Cardiac fibroblast (primary cell): ENCODE measurements around the gene WNK1.

Source experiments
- DNase-seq, 2 donors: peaks; one replicate each; pipeline versions ENCODE4 v3.0.0 to v3.0.0-alpha.2; 2010; ENCODE audit warnings: low read depth in 2 of 2
- H3K4me3 ChIP-seq, 2 donors: replicated peaks in 1 of 2; 1 replicate in 1 of 2; 2 replicates in 1 of 2; pipeline ENCODE4 v1.5.1; 2011; ENCODE audit warnings: low read depth in 2 of 2, low read length in 2 of 2, mild to moderate bottlenecking in 2 of 2, moderate library complexity in 1 of 2
- CTCF ChIP-seq: IDR thresholded peaks from one replicate; pipeline ENCODE4 v1.5.1; 2011; ENCODE audit warnings: low read depth, mild to moderate bottlenecking, low read length, inconsistent platforms

Gene WNK1

GRCh38 chr12:958588-959123 lies 206.3 kb downstream of the WNK1 start:
- TF ChIP-seq CTCF: no peak
- no peak overlapping the region for H3K4me3 ChIP-seq
- DNase-seq: peak; percentile 28 to 87
